OCI-M1 (cell line): ENCODE results near the gene FOXQ1.
"Not testable (repeated sequence)": the region's sequence is repeated elsewhere in the genome, so short reads cannot be mapped to it uniquely, and the experiment has no call there.

Experiments
- DNase-seq: peaks from one replicate; lab custom pipeline; 2025; lab: John Stamatoyannopoulos, UW

FOXQ1 gene

DNA sequence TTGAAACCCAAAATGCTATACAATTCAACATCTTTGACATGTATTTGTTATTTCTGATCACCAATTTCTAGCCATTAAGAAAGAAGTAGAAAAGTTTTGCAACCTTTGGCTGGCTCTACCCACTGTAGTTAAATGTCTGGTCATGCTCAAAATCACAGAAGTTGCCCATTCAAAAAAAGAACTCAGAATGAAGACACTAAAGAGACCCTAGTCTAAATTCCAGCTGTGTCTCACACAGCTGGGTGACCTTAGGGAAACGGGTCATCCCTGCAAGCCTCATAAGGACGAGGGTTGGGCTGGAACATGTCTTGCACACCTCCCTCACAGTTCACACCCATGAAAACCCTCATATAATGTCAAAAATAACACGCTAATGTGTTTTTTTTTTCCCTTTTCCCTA lies 10.3 kb downstream of the FOXQ1 start:
- DNase-seq: no peak

DNA sequence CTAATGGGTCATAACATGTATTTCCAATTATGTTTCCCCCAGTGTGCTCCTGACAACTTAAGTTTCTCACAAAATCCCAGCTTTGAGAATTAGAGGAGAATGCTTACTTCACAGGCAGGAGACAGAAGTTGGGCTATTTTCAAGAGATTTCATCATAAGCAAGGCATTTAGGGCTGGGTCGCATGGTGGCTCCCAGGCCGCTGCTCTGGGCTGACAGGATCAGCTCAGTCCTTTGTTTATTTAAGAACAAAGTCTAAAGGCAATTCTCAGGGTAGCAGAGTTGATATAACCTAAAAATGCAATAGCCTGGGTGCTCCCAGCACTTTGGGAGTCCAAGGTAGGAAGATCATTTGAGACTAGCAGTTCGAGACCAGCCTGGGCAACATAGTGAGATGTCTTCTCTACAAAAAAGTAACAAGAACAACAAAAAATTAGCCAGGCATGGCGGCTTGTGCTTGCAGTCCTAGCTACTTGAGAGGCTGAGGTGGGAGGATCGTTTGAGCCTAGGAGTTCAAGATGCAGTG lies 10.9 kb downstream of the FOXQ1 start:
- DNase-seq: no peak

DNA sequence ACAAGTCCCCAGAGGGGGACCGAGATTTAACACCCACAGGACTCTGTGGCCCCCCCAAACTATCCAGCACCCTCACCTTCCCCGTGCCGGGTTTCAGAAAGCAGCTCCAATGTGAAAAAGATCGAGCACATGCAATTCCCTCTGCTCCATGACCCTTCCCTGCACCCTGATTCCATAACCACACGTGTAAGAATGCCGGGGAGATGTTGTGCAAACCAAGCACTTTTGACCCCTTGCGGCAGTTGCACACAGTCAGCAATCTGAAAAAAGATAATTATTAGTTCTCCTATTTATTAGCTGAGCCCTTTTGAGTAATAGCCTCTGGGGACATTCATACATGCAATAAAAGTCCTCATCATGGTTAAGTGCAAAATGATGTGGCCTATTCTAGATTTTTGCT lies 13.0 kb downstream of the FOXQ1 start:
- DNase-seq: no peak

DNA sequence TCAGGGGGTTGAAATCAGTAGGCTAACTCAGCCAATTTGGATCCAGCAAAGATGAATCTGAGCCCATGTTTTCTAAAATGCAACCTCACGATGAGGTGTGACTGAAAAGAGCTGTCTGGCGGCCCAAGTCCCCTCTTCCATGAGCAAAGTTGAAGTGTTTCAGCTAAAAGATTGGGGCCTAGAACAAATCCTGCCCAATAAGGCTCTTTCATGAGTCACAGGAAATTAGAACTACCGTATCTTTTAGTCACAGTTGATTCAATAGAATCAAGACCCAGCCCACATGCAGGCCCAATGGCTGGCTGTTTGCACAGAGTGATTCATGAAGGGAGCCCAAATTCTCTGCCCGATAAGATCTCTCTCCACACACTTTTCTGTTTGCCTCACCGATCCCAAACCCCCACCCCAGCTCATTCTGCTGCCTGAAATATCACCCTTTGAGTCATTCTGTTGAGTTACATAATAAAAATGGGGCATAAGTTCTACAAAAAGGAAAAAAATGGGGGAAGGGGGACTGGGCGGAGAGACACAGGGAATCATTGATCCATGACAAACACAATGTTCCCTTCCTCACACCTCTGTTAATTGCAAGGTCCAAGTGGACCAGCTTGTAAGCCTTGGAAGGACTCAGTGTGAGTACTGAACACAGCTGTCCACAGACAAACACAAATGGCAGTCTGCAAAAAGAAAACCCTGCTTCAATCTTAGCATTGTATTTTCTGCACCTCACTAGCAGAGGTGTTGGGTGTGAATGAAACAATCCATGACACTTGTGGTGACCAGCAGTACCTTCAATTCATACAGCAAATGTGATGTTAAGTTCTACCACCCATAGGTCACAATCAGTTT lies 13.8 kb downstream of the FOXQ1 start:
- no peak for DNase-seq

DNA sequence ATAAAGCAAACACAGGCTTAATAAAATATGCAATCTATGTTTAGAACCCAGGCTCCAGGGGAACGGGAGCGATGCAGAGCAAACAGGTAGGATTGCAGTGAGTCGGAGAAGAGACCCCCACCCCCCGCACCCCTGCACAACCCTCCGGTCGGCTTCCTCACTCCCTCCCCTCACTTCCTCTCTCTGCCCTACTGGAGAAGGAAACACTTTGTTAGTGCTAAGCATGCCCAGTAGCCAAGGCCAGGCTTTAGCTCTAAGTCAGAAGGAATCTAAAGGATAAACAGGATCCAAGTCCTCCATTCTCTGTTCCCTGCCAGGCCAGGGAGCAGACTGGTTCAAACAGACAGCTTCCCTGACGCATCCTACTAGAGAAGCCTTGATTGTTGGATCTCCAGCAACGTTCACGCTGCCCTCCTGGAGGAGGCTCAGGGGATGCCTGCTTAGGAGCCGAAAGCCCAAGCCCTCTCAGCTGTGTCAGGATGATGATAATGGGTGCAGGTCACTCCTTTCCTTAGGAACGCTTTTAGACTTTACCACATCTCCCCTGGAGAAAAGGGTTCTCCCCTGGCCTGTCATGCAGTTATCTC lies 14.7 kb downstream of the FOXQ1 start:
- DNase-seq: no peak

DNA sequence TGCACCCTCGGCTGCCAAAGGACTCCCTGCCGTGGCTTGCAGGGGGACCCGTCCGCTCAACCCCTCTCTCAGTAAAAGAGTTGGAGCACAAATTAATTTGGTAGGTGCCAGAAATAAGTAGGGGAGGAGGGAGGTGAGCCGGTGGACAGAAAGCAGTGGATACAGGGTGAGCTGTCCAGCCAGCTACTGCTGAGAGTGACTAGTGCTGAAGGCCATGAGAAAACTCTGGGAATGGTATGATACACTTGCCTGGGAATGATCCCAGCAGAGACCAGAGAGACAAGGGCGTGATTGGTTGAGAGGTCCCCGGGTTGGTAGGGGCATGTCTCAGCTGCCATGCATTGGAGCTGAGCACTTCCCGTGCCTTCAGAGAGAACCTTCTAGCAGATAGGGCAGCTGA lies 15.7 kb downstream of the FOXQ1 start:
- DNase-seq: no peak

DNA sequence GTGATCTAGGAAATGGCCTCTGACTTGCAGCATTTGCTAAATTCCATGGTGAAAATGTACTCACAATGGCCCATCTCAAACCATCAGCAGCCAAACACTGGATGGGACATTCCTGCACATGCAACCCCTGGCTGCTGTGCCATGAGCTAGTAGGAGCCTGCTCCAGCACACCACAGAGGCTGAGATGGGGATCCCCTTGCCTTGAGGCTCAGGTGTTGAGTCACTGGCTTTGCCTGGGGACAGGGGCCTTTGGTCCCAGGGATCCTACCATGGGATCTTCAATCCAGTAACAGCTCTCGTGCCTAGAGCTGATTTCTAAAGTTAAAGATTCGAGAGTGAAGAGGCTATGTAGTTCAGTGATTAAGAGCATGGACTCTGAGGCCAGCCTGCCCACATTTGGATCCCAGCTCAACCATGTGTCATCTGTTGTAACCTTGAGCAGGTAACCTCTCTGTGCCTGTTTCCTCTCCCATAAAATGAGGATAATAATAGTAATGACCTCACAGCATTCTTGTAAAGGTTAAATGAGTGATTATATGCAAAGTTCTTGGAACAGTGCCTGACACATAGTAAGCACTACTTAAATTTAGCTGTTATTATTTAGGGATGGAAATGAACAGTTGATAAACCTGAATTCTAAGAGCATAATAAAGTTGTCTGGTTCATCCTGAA lies 16.4 kb downstream of the FOXQ1 start:
- no peak for DNase-seq

DNA sequence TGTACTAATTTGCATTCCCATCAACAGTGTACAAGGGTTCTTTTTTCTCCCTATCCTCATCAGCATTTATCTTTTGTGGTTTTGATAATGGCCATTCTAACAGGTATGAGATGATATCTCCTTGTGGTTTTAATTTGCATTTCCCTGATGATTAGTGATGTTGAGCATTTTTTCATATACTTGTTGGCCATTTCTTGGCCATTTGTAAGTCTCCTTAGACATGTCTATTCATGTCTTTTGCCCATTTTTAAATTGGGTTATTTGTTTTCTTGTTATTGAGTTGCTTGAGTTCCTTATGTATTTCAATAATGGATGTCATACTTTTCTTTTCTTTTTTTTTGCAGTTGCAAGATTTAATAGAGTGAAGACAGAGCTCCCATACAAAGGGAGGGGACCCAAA lies 17.8 kb downstream of the FOXQ1 start:
- DNase-seq: no peak

DNA sequence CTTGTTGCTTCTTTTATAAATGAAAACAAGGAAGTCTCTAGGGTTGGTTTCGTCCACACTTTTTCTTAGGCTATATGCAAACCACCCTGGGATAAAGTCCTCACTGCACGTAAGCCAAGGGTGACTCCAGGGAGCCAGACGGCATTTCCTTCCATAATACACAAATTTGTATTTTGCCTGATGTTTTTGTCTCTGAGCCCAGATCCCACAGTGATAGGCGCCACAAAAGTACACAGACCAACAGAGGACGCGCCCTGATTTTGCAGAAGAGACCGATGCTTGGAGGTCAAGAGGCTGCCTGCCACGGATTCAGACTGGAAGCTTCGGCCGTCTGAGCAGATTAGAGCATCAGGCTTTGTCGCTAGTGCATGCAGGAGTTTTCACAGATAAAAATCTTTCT lies 22.8 kb downstream of the FOXQ1 start:
- no peak for DNase-seq

DNA sequence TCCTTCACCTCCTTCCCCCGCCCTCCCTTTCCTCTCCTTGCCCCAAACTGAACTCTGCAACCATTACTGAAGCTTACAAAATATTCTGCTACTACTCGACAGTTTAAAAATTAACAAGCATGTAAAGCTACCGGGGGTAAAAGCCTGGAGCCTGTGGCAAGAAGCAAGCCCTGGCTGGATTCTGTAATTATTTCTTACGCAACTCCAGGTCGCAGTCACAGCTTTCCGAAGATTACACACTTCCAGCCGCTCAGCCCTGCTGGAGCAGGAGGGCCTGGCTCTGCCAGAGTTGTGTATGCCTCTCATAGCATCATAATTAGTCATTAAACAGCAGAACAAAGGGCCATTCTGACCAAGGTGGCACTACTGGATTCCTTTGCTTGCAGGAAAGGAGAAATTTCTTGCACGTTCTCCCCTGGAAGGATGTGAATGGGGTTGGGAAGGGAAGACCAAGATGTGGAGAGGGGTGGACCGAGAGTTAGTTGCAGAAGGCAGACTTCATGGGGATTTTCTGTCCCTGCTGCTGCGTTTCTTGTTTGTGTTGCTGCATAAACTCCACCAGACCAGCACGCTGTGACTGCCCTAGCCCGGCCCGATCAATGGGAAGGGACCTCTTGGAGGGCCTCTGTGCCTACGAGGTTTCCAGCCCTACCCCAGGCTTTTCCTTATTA lies 23.6 kb downstream of the FOXQ1 start:
- DNase-seq: no peak

DNA sequence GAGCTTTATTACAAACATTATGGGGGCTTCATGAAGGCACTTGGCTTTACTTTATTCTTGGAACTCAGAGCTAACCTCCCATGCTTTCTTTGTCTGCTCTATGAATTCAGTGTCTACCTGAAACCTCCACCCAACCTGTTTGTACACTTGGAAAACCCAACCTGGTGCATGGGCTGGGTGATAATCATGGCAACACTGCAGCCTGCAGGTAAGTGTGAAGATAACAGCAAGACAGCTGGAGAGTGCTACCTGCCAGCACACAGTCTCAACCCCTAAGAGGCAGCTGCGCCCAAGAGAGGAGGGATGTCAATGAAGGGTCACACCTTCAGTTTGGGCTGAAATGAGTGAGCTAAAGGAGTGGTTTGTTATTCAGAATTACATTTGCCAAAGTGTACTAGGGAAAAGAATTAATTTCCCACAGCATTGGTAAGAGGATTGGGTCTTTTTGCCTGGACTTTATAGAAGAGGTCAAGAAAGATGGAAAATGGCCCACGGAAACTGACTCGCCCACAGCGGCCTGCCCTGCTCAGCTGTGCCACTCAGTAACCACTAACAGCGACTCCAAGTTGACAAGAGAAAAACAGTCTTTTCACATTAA lies 24.4 kb downstream of the FOXQ1 start:
- no peak for DNase-seq

DNA sequence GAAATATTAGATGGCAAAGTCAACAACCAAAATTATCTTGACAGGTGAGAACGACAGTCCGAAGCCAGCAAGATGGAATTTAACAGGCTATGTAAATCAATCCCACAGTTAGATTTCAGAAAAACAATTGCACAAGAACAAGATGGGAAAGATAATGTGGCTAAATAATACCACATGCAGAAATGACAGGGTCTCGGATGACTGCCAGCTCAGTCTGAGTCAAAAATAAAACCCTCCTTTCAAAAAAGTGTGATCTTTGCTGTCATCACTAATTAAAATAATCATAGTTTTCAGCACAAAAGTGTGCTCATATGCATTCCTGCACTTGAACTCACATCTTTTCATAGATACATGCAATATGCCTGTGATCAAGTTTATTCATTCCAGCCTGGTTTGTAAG lies 25.9 kb downstream of the FOXQ1 start:
- DNase-seq: no peak

DNA sequence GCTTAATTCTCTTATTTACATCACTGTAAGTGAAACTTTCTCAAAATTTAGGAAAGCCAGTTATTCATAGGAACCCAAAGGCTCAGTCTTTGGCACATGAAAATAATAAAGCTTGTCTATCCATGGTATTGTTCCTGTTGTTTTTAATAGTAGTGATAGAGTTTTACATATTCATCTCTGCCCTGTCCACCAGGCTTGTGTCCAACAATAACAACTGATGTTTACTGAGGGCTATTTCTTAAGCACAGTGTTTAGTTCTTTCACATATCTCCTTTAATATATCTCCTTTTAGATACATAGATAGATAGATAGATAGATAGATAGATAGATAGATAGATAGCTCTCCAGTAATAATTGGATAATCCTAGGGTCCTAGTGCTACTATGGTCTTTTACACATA lies 34.2 kb downstream of the FOXQ1 start:
- no peak for DNase-seq

DNA sequence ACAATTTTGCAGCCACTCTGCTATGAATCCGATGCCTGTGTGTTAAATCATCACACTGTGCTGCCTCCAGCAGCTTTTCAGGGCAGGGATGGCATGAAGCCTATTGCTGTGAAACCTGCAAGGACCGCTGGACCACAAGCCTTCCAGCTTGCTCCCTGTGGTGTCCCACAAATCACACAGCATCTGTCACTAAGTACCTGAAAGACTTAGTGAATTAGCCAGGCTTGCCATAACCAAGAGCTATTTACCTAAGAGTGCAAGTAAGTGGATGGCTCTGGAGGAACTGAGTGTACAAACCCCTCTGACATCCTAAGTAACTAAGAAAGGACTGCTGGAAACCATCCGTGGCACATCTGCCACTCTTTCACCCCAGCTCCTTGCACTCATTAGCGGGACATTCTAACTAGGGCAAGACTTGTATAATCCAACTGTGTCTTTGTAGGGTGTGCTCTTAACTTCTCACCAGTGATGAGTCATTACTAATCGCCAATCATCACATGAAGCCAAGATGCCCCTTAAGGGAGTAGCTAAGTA lies 34.7 kb downstream of the FOXQ1 start:
- DNase-seq: no peak

DNA sequence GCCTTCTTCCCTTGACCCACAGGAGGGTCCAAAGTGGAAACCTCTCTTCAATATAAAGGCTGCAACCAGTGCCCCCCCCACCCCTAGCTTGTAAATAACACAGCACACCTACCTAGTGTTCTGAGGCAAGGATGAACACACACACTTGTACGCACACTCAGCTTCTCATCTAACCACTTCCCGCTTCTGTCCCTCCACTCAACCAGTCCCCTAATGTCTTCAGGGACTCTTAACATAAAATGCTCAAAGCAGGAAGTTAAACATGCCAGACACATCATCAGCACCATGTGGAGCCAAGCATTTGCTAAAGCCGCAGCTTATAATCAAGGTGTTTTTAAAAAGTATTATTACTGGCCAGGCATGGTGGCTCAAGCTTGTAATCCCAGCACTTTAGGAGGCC lies 35.3 kb downstream of the FOXQ1 start:
- DNase-seq: no peak

DNA sequence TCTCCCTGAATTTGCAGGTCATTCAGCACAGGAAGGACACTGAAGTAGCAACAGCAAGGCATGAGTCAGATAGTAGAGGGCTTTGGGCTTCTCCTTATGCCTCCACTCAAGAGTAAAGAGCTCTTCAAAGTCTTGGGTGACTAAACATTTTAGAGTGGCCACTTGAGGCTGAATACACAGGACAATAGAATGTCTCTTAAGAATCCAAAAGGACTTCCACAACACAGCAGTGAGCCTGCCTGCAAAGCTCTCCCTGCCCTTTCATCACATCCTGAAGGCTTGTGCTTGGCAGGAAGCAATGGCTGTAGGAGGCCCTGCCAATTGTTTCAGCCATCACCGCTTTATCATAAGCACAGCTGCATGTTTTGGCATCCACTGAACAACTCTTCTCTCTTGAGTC lies 36.8 kb downstream of the FOXQ1 start:
- DNase-seq: no peak

DNA sequence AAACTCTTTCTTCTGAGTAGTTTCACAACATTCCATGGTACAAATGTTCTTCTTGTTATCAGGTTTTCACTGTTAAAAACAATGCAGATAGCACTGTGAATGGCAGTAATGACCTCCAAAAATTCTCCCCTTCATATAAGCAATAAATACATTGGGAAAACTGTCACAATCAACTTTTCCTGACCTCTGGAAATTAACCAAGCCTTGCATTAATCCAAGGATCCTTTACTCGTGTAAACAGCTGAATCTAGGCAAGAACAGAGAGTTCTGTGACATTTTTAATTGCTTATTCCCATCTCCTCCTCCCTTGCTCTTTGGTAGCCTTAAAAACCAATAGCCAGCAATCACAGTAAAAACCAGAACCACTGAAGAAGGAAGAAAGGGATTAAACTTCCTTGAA lies 37.8 kb downstream of the FOXQ1 start:
- no peak for DNase-seq

DNA sequence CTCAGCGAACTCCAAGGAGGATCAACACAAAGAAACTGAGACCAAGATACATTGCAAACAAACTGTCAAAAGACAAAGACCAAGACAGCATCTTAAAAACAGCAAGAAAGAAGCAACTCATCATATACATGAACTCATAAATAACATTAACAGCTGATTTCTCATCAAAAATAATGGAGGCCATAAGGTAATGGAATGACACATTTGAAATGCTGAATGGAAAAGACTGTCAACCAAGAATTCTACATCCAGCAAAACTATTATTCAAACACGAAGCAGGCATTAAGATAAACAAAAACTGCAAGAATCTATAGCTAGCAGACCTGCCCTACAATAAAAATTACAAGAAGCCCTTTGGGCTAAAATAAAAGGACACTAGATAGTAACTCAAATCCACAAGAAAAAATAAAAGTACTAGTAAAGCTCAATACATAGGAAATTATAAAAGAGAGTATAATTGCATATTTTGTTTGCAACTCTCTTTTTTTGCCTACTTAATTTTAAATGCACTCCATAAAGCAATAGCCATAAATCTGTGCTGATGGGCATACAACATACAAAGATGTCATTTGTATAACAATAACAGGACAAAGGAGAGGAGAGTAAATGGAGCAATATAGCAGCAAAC lies 39.6 kb downstream of the FOXQ1 start:
- no peak for DNase-seq

DNA sequence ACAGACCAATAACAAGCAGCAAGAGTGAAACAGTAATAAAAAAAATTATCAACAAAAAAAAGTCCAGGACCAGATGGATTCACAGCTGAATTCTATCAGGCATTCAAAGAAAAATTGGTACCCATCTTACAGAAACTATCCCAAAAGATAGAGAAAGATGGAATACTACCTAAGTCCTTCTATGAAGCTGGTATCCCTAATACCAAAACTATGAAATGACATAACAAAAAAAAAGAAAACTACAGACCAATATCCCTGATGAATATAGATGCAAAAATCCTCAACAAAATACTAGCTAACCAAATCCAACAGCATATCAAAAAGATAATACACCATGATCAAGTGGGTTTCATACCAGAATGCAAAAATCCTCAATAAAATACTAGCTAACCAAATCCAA lies 43.2 kb downstream of the FOXQ1 start:
- not testable (repeated sequence) for DNase-seq

DNA sequence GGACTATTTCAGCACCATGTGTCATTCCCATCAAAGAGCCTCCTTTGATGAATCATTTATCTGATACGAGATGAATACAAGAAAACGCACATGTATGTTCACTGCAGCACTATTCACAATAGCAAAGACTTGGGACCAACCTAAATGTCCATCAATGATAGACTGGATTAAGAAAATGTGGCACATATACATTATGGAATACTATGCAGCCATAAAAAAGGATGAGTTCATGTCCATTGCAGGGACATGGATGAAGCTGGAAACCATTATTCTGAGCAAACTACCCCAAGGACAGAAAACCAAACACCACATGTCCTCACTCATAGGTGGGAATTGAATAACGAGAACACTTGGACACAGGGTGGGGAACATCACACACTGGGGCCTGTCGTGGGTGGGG lies 49.8 kb downstream of the FOXQ1 start:
- not testable (repeated sequence) for DNase-seq

DNA sequence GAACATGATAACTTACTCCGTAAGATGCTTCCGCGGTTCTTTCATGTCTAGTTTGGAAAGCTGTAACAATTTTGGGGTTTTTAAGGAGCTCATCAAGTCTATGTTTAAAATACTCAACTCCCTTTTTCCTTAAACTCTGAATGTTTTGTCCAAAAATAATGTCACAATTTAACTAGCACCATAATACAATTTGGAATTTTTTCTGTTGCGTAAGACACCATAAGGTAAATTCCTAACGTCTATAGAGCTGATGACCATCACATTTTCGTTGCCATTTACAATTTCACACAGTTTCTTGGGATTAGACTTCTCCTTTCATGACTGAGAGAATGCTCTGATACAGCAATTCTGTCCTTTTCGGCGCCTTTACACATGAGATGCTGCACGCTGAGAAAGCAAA lies 50.7 kb downstream of the FOXQ1 start:
- no peak for DNase-seq
